AG09309 (cell line): ENCODE measurements around the gene REXO2.

Source experiments
- DNase-seq: peaks from one replicate; pipeline ENCODE4 v3.0.0-alpha.2; 2010; ENCODE audit warnings: low read depth
- H3K4me3 ChIP-seq: 2 replicates; pipeline ENCODE4 v1.5.1; 2011; ENCODE audit warnings: mild to moderate bottlenecking, low read depth, low read length, moderate library complexity; ENCODE audit not compliant: control insufficient read depth
- CTCF ChIP-seq: IDR thresholded peaks from 2 replicates; pipeline ENCODE4 v1.5.1; 2011; ENCODE audit warnings: mild to moderate bottlenecking, low read depth, low read length, inconsistent platforms; ENCODE audit not compliant: insufficient read depth, control insufficient read depth; ENCODE audit errors: missing control alignments

The REXO2 gene

GRCh38 chr11:114440121-114440860 is 1.0 kb downstream of the REXO2 start:
- no peak for DNase-seq
- no peak for TF ChIP-seq CTCF
- H3K4me3 ChIP-seq: peak overlapping the region; percentile 90

- no peak for TF ChIP-seq CTCF
- peak overlapping the region; percentile 15 for H3K4me3 ChIP-seq
- DNase-seq: no peak
These were observed 1.9 kb downstream of the REXO2 start for GRCh38 chr11:114440971-114441763.

GRCh38 chr11:114441921-114442320 is 2.7 kb downstream of the REXO2 start:
- no peak overlapping the region for H3K4me3 ChIP-seq
- TF ChIP-seq CTCF: no peak
- no peak for DNase-seq

- TF ChIP-seq CTCF: no peak
- no peak overlapping the region for H3K4me3 ChIP-seq
- DNase-seq: no peak
These were observed 3.3 kb downstream of the REXO2 start for GRCh38 chr11:114442536-114442935.

GRCh38 chr11:114447444-114447843 is 8.2 kb downstream of the REXO2 start:
- no peak overlapping the region for H3K4me3 ChIP-seq
- no peak for DNase-seq
- no peak for TF ChIP-seq CTCF

GRCh38 chr11:114447892-114448291 is 8.6 kb downstream of the REXO2 start:
- no peak for TF ChIP-seq CTCF
- no peak overlapping the region for H3K4me3 ChIP-seq
- peak; percentile 73 for DNase-seq
